Natural killer cell (primary cell): ENCODE measurements around the gene SALL2. TPM values are rescaled to one million over a fixed set of nuclear protein-coding genes. Genes with fewer than 3 reads are reported as not detected.

ENCODE experiments used
- ATAC-seq, 3 donors: fragments of 150-1000 bp in 2 of 3; fragments of 200-7000 bp in 1 of 3; cut with Tn5 transposase; 1 replicate in 1 of 3; 2 replicates in 2 of 3; pipeline ENCODE4 v1.10.0; 2021; ENCODE audit warnings: mild to moderate bottlenecking in 2 of 3, moderate library complexity in 2 of 3
- DNase-seq, 2 donors: peaks; one replicate each; pipeline versions ENCODE4 v3.0.0 to v3.0.0-alpha.2; 2013 to 2021; ENCODE audit warnings: mixed read lengths in 1 of 2
- H3K27ac ChIP-seq: one replicate; pipeline ENCODE4 v1.5.1; 2013; ENCODE audit warnings: mild to moderate bottlenecking, low read length
- H3K27me3 ChIP-seq: one replicate; pipeline ENCODE4 v1.6.1; 2013; ENCODE audit warnings: low read length; ENCODE audit not compliant: control insufficient read depth, insufficient read depth
- H3K36me3 ChIP-seq: one replicate; pipeline ENCODE4 v1.6.1; 2013; ENCODE audit warnings: low read length; ENCODE audit not compliant: control insufficient read depth, insufficient read depth
- H3K4me1 ChIP-seq: one replicate; pipeline ENCODE4 v1.6.1; 2013; ENCODE audit warnings: low read length; ENCODE audit not compliant: control insufficient read depth, insufficient read depth
- H3K4me3 ChIP-seq: one replicate; pipeline ENCODE4 v1.5.1; 2013; ENCODE audit warnings: low read length
- H3K9me3 ChIP-seq: one replicate; pipeline ENCODE4 v1.6.1; 2013; ENCODE audit warnings: low read length; ENCODE audit not compliant: control insufficient read depth, insufficient read depth
- H3K27ac Mint-ChIP-seq, 2 donors: one replicate each; pipeline ENCODE4 v1.8.0; 2022; ENCODE audit warnings: mild to moderate bottlenecking in 2 of 2, mixed read lengths in 2 of 2, moderate library complexity in 1 of 2
- H3K27me3 Mint-ChIP-seq, 2 donors: one replicate each; pipeline ENCODE4 v1.8.0; 2022; ENCODE audit warnings: low read depth in 2 of 2, mixed read lengths in 2 of 2
- H3K36me3 Mint-ChIP-seq: one replicate; pipeline ENCODE4 v1.8.0; 2022; ENCODE audit warnings: mixed read lengths
- H3K4me1 Mint-ChIP-seq, 2 donors: one replicate each; pipeline ENCODE4 v1.8.0; 2022; ENCODE audit warnings: mixed read lengths in 2 of 2
- H3K4me3 Mint-ChIP-seq: one replicate; pipeline ENCODE4 v1.8.0; 2022; ENCODE audit warnings: mild to moderate bottlenecking, moderate library complexity, mixed read lengths
- H3K9me3 Mint-ChIP-seq, 2 donors: one replicate each; pipeline ENCODE4 v1.8.0; 2022; ENCODE audit warnings: mixed read lengths in 2 of 2
- CTCF ChIP-seq: fragments of 200-600 bp; IDR thresholded peaks from one replicate; pipeline ENCODE4 v1.8.0; 2022; ENCODE audit warnings: antibody characterized with exemption
- WGBS: methylation state at CpG from one replicate; pipeline ENCODE4 v1.1.7; 2013; ENCODE audit warnings: missing lambda C conversion rate; ENCODE audit not compliant: insufficient coverage; 5-methylcytosine and 5-hydroxymethylcytosine counted together
- intact Hi-C: fragments of 100-400 bp; cut with micrococcal nuclease; formaldehyde crosslinking; loops from one replicate; pipeline ENCODE4 v1.14.2; 2022
- total RNA-seq, 4 donors: library from RNA; stranded (reverse); fragments of 120-200 nt in 1 of 4; gene quantifications; one replicate each; pipeline versions ENCODE4 v1.2.3 to v1.2.4, GENCODE V29; 2013 to 2022

SALL2 gene
- 1 to 10 TPM; 1.6 to 2.5 (median 2.2) TPM for total RNA-seq
- total RNA-seq (2013): 1.6 TPM

DNA sequence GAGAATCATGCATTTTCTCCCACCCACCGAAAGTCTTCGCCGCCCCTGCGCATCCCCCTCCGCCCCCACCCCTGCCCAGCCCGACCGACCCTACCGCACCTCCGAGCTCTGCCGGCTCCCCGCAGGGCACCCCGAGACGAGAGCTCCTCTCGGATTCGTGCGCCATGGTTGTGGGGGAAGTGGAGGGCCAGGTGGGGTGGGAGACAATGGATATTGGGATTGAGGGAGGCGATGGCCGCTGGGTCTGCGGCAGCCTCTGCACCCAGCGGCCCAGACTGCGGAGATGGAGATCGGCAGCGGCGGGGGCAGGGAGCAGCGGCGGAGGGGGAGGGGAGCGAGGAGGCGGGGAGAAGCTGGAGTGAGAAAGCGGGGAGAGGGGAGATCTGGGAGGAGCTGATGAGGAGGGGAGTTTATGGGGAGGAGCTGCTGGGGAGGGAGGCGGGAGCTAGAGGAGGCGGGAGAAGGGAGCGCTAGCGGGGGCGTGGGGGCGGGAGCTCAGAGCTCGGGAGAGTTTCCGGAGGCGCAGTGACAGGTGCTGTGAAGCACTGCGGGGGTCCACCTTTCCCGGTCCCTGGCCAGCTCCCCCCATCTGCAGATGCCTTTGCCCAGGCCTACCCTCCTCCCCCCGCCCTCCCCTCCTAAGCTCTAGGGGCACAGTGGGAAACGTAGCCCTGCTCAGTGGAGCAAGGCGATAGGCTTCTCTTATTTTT lies at the start of gene SALL2:
Gene SALL2 (minus strand): TSS at position 385 of the 710 bp plus-strand sequence. CDS start 219 bp downstream, at position 166.
- 2% methylated on average over 35 of the region's 43 CpGs for WGBS
- Histone ChIP-seq H3K27ac (no peak within 1 kb of the TSS), H3K36me3 (no peaks in the 10 kb centered on the region), H3K9me3 (no peaks in the 10 kb centered on the region), H3K4me1 (peaks cover 19% of the 10 kb centered on the region), H3K27me3 (no peaks in the 10 kb centered on the region), H3K4me3 (peak within 1 kb of the TSS; percentile 60)
- H3K27me3 Mint-ChIP-seq: no peaks in the 10 kb centered on the region
- H3K27ac Mint-ChIP-seq: peak within 1 kb of the TSS in 1 of 2 donors; percentile 75
- peak within 1 kb of the TSS; percentile 86 for H3K4me3 Mint-ChIP-seq
- TF ChIP-seq CTCF: no peak
- DNase-seq (peak; percentile 29 to 78), ATAC-seq (peak; percentile 77 to 87 (median 82))
- peaks cover 13 to 19% of the 10 kb centered on the region in 2 donors for H3K4me1 Mint-ChIP-seq
- intact Hi-C loops: no loop called here
- no peaks in the 10 kb centered on the region for H3K36me3 Mint-ChIP-seq
- no peaks in the 10 kb centered on the region for H3K9me3 Mint-ChIP-seq

DNA sequence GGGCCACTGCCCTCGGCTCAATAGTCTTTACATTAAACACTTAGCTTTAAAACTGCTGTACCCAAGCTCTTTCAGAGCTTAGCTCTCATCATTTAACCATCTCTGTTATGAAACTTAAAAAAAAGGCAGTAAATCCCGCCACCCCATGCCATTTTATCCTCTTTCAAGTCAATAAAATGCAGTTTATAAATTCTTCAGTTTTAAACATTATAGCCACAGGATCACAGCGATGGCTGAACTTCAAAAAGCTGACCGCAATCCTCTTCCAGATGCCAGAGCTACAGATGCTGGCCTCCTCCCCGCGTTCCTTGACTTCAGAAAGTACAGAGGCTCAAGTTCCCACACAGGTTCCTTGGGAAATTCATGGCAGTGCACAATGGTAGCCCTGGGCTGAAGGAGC lies 49.5 kb upstream of the SALL2 start:
- intact Hi-C loops: no loop called here
- ATAC-seq: no peak
- WGBS: 91% methylated on average over 6 of the region's 6 CpGs

GRCh38 chr14:21572604-21573003 lies 46.5 kb upstream of the SALL2 start:
- Mint-ChIP-seq H3K4me1 (no peaks in the 10 kb centered on the region), H3K4me3 (no peak overlapping the region), H3K27ac (no peak overlapping the region), H3K36me3 (no peaks in the 10 kb centered on the region), H3K27me3 (peaks cover 23 to 26% of the 10 kb centered on the region in 2 donors), H3K9me3 (no peaks in the 10 kb centered on the region)
- DNase-seq (no peak), ATAC-seq (no peak)
- no peaks in the 10 kb centered on the region for H3K36me3 ChIP-seq
- H3K4me1 ChIP-seq: no peaks in the 10 kb centered on the region
- H3K9me3 ChIP-seq: no peaks in the 10 kb centered on the region
- H3K4me3 ChIP-seq: no peak overlapping the region
- H3K27me3 ChIP-seq: no peaks in the 10 kb centered on the region
- H3K27ac ChIP-seq: no peak overlapping the region
- intact Hi-C loops: no loop called here
- TF ChIP-seq CTCF: no peak

More for the DNA sequence above, 49.5 kb upstream of the SALL2 start:
- no peak overlapping the region for H3K27ac Mint-ChIP-seq
- peaks cover 16 to 37% of the 10 kb centered on the region in 2 donors for H3K27me3 Mint-ChIP-seq
- DNase-seq: no peak
- no peaks in the 10 kb centered on the region for H3K4me1 Mint-ChIP-seq
- H3K36me3 Mint-ChIP-seq: no peaks in the 10 kb centered on the region
- H3K27ac ChIP-seq: no peak overlapping the region
- H3K4me1 ChIP-seq: no peaks in the 10 kb centered on the region
- H3K9me3 ChIP-seq: no peaks in the 10 kb centered on the region
- no peaks in the 10 kb centered on the region for H3K9me3 Mint-ChIP-seq
- no peaks in the 10 kb centered on the region for H3K27me3 ChIP-seq
- no peaks in the 10 kb centered on the region for H3K36me3 ChIP-seq
- no peak overlapping the region for H3K4me3 ChIP-seq
- no peak for TF ChIP-seq CTCF
- H3K4me3 Mint-ChIP-seq: no peak overlapping the region

GRCh38 chr14:21558703-21559170 lies 32.6 kb upstream of the SALL2 start:
- WGBS: 91% methylated on average over 8 of the region's 8 CpGs
- Histone ChIP-seq H3K4me3 (no peak overlapping the region), H3K36me3 (no peaks in the 10 kb centered on the region), H3K27ac (no peak overlapping the region), H3K4me1 (peaks cover 5% of the 10 kb centered on the region), H3K27me3 (no peaks in the 10 kb centered on the region), H3K9me3 (no peaks in the 10 kb centered on the region)
- intact Hi-C loops: no loop called here
- Mint-ChIP-seq H3K27me3 (no peaks in the 10 kb centered on the region), H3K4me1 (peaks cover 6% of the 10 kb centered on the region in 2 donors), H3K36me3 (no peaks in the 10 kb centered on the region), H3K9me3 (no peaks in the 10 kb centered on the region), H3K4me3 (no peak overlapping the region), H3K27ac (no peak overlapping the region)
- no peak for TF ChIP-seq CTCF
- no peak for DNase-seq
- ATAC-seq: no peak
